OCI-LY3 (cell line): ENCODE measurements around the gene MTHFD2L.

ENCODE experiments used
- CTCF ChIP-seq: fragments of 200-600, 300-600 bp; sonication (generic); IDR thresholded peaks from 2 replicates; pipeline ENCODE4 v1.5.1; 2014; ENCODE audit warnings: antibody characterized with exemption, low read length, low read depth
- EZH2phosphoT487 ChIP-seq: fragments of 200-600 bp; shearing (Covaris generic); IDR thresholded peaks from 2 replicates; pipeline ENCODE4 v1.6.1; 2018; ENCODE audit warnings: antibody characterized with exemption, mixed run types, low read depth

- TF ChIP-seq CTCF (no peak), EZH2phosphoT487 (no peak)
Measured at GRCh38 chr4:74319470-74319869, 161.6 kb downstream of the MTHFD2L start.
